HCT116 (cell line): Measurements from ENCODE around the gene GYPC. TPM values are rescaled to one million over a fixed set of nuclear protein-coding genes. Genes with fewer than 3 reads are reported as not detected.

Experiments
- ATAC-seq: fragments of 200-7000 bp; cut with Tn5 transposase; 2 replicates; pipeline ENCODE4 v1.9.1; 2020; ENCODE audit warnings: mild to moderate bottlenecking, moderate library complexity
- BruUV-seq: library from RNA; stranded (reverse); fragments of 400-500 nt; replicated peaks from 2 replicates; lab custom pipeline; 2021; lab: Mats Ljungman, UMichigan
- CTCF ChIA-PET: fragments of 300-600 bp; sonication (Branson Sonifier 250); formaldehyde crosslinking; loops from one replicate; lab custom pipeline; 2021; ENCODE audit warnings: antibody characterized with exemption; lab: Charles Lee
- POLR2A ChIA-PET: fragments of 300-600, 350-600 bp; sonication (Branson Sonifier 250); formaldehyde crosslinking; loops from one replicate; lab custom pipeline; 2021; ENCODE audit warnings: antibody characterized with exemption; lab: Charles Lee
- RAD21 ChIA-PET, 2 experiments: fragments of 300-600 bp; sonication (Branson Sonifier 250); formaldehyde crosslinking; loops; one replicate each; lab custom pipeline; 2023; ENCODE audit warnings: low total read pairs in 2 of 2; ENCODE audit not compliant: uncharacterized antibody in 2 of 2, unreplicated experiment in 2 of 2, low non-redundant PET in 1 of 2; lab: Charles Lee
- DNase-seq: peaks from one replicate; pipeline ENCODE4 v3.0.0-alpha.2; 2010; ENCODE audit warnings: low read depth, low spot score
- H2AFZ ChIP-seq: fragments of 200-600 bp; shearing (Covaris generic), sonication (generic); 2 replicates; pipeline ENCODE4 v1.6.1; 2017; ENCODE audit warnings: low read depth, mixed run types, mixed read lengths, antibody characterized with exemption, low read length; ENCODE audit not compliant: poor library complexity, severe bottlenecking
- H3K27ac ChIP-seq: 2 replicates; pipeline ENCODE4 v1.5.1; 2012; ENCODE audit warnings: low read depth, low read length
- H3K27me3 ChIP-seq: fragments of 200-600 bp; sonication (generic); 2 replicates; pipeline ENCODE4 v1.6.1; 2016; ENCODE audit warnings: mixed run types, low read length, mixed read lengths; ENCODE audit not compliant: insufficient read depth
- H3K36me3 ChIP-seq, 2 experiments: fragments of 200-500 bp in 1 of 2; fragments of 200-600 bp in 1 of 2; sonication (Bioruptor generic) in 1 of 2; sonication (generic) in 1 of 2; 2 replicates each; pipeline versions ENCODE4 v1.5.1 to v1.6.1; 2014 to 2016; ENCODE audit warnings: low read length in 2 of 2, inconsistent platforms in 1 of 2, mixed read lengths in 1 of 2, mixed run types in 1 of 2; ENCODE audit not compliant: insufficient read depth in 2 of 2, control insufficient read depth in 1 of 2
- H3K4me1 ChIP-seq, 2 experiments: fragments of 200-600 bp in 1 of 2; sonication (generic) in 1 of 2; 2 replicates each; pipeline versions ENCODE4 v1.5.1 to v1.6.1; 2012 to 2017; ENCODE audit warnings: low read length in 2 of 2, inconsistent platforms in 1 of 2, mild to moderate bottlenecking in 1 of 2, mixed read lengths in 1 of 2, mixed run types in 1 of 2, moderate library complexity in 1 of 2; ENCODE audit not compliant: insufficient read depth in 2 of 2, control insufficient read depth in 1 of 2
- H3K4me2 ChIP-seq: fragments of 200-600 bp; sonication (generic); 2 replicates; pipeline ENCODE4 v1.6.1; 2017; ENCODE audit warnings: mixed run types, low read length, mixed read lengths
- H3K4me3 ChIP-seq, 2 experiments: fragments of 200-600 bp in 1 of 2; sonication (generic) in 1 of 2; replicated peaks in 1 of 2; 2 replicates each; pipeline ENCODE4 v1.5.1; 2011 to 2016; ENCODE audit warnings: low read length in 2 of 2, control low read depth in 1 of 2, low read depth in 1 of 2, mild to moderate bottlenecking in 1 of 2, mixed read lengths in 1 of 2, mixed run types in 1 of 2
- H3K79me2 ChIP-seq: fragments of 200-600 bp; sonication (generic); 2 replicates; pipeline ENCODE4 v1.6.1; 2017; ENCODE audit warnings: mild to moderate bottlenecking, mixed run types, low read length, moderate library complexity, mixed read lengths; ENCODE audit not compliant: insufficient read depth
- H3K9ac ChIP-seq: fragments of 200-600 bp; sonication (generic); 2 replicates; pipeline ENCODE4 v1.6.1; 2016; ENCODE audit warnings: low read length, mixed read lengths
- H3K9me2 ChIP-seq: fragments of 200-600 bp; sonication (generic), shearing (Covaris generic); 2 replicates; pipeline ENCODE4 v1.6.1; 2017; ENCODE audit warnings: mixed run types, mild to moderate bottlenecking, moderate library complexity; ENCODE audit not compliant: insufficient read depth
- H3K9me3 ChIP-seq, 2 experiments: fragments of 200-500 bp in 1 of 2; fragments of 200-600 bp in 1 of 2; sonication (Bioruptor generic) in 1 of 2; sonication (generic) in 1 of 2; 2 replicates each; pipeline ENCODE4 v1.6.1; 2014 to 2017; ENCODE audit warnings: low read length in 2 of 2, mixed read lengths in 2 of 2, inconsistent platforms in 1 of 2, low read depth in 1 of 2, mild to moderate bottlenecking in 1 of 2, mixed run types in 1 of 2, moderate library complexity in 1 of 2; ENCODE audit not compliant: control insufficient read depth in 1 of 2, insufficient read depth in 1 of 2
- H4K20me1 ChIP-seq: fragments of 200-600 bp; sonication (generic), shearing (Covaris generic); 2 replicates; pipeline ENCODE4 v1.6.1; 2017; ENCODE audit warnings: mixed run types, mild to moderate bottlenecking, moderate library complexity; ENCODE audit not compliant: insufficient read depth
- CTCF ChIP-seq, 3 experiments: fragments of 200-600 bp in 1 of 3; sonication (generic) in 1 of 3; IDR thresholded peaks in 2 of 3; conservative IDR thresholded peaks in 1 of 3; 2 replicates each; pipeline ENCODE4 v1.5.1; 2012 to 2017; ENCODE audit warnings: low read depth in 2 of 3, low read length in 2 of 3, antibody characterized with exemption in 1 of 3, borderline replicate concordance in 1 of 3, control low read depth in 1 of 3, mild to moderate bottlenecking in 1 of 3, mixed read lengths in 1 of 3, mixed run types in 1 of 3, moderate library complexity in 1 of 3; ENCODE audit not compliant: insufficient read depth in 1 of 3
- EZH2 ChIP-seq: fragments of 200-600 bp; sonication (generic); IDR thresholded peaks from 2 replicates; pipeline ENCODE4 v1.6.1; 2017; ENCODE audit warnings: antibody characterized with exemption, mixed run types
- FOSL1 ChIP-seq: IDR thresholded peaks from 2 replicates; pipeline ENCODE4 v1.6.1; 2012; ENCODE audit warnings: low read depth
- ZNF274 ChIP-seq: fragments of 200-500 bp; sonication (Bioruptor generic); IDR thresholded peaks from 2 replicates; pipeline ENCODE4 v1.6.1; 2014; ENCODE audit warnings: mild to moderate bottlenecking, low read depth, low read length, inconsistent platforms
- intact Hi-C: fragments of 100-400 bp; cut with micrococcal nuclease; formaldehyde crosslinking; loops from 2 replicates; pipeline ENCODE4 v1.10.0; 2022
- total RNA-seq: library from RNA; stranded (reverse); gene quantifications from one replicate; pipeline ENCODE4 v1.2.1, GENCODE V29; 2021; ENCODE audit not compliant: unreplicated experiment

The GYPC gene
- total RNA-seq, 1 experiment from 2014 or later, result 0.66 TPM

- RAD21 ChIA-PET, result no interaction called here
Measured at GRCh38 chr2:126719191-126719832, 63.4 kb downstream of the GYPC start.

DNA sequence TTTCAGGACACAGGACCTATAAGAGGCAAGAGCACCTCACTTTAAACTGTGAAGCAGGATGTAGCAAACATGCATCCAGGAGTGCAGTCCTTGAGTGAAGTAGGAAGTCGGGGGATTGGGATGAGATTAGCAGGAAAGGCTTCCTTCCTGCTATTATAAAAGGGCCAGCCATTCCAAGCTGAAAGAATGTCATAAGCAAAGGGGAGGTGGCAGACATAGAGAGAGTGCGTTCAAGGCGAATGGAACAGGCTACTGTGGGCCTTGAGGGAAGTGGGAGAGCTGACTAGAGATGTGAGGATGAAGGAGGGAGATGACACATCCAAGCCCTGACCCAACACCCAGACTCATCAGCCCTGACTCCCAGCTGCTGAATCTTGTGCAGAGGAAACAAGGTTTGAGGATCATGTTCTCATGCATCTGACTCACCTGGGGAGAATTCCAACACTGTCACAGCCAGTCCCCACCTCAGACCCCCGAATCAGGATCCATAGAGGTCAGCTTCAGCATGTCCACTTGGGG, 63.9 kb downstream of the GYPC start:
- BruUV-seq, result no TSS peak
- intact Hi-C loops, result no loop called here
- peaks cover 8% of the 10 kb centered on the region; the same call in 1 of the 2 replicates for H3K27me3 ChIP-seq
- TF ChIP-seq EZH2, result no peak
- no peak for TF ChIP-seq ZNF274
- no peak for ATAC-seq
- H3K9me2 ChIP-seq, result no peaks in the 10 kb centered on the region
- no peaks in the 10 kb centered on the region for H4K20me1 ChIP-seq
- ChIA-PET CTCF (no interaction called here), POLR2A (no interaction called here), RAD21 (no interaction called here)
- no peak overlapping the region for H3K9ac ChIP-seq
- no peak overlapping the region for H3K4me2 ChIP-seq
- H3K36me3 ChIP-seq, result no peaks in the 10 kb centered on the region
- H3K27ac ChIP-seq, result no peak overlapping the region
- H3K4me3 ChIP-seq, result no peak overlapping the region
- no peak for DNase-seq
- no peak overlapping the region for H2AFZ ChIP-seq
- H3K4me1 ChIP-seq, result no peaks in the 10 kb centered on the region
- H3K9me3 ChIP-seq, result no peaks in the 10 kb centered on the region
- H3K79me2 ChIP-seq, result no peaks in the 10 kb centered on the region

More at GRCh38 chr2:126719191-126719832, 63.4 kb downstream of the GYPC start:
- CTCF ChIA-PET, result no interaction called here
- intact Hi-C loops, result no loop called here
- Histone ChIP-seq H3K36me3 (no peaks in the 10 kb centered on the region), H3K27ac (no peak overlapping the region), H2AFZ (no peak overlapping the region), H3K27me3 (peaks cover 8% of the 10 kb centered on the region; the same call in 1 of the 2 replicates)
- no peak for DNase-seq
- TF ChIP-seq CTCF (IDR thresholded peaks at IDR 0.05 in 2 of 3, conservative IDR thresholded peaks at IDR 0.05 in 1 of 3; ENCODE audit: borderline replicate concordance in 1 of 3, insufficient read depth in 1 of 3, low read depth in 2 of 3, low read length in 2 of 3) (no peak), FOSL1 (no peak)
- TF ChIP-seq, all 23 proteins: peak for 0
- no peaks in the 10 kb centered on the region for H3K9me2 ChIP-seq
- no peak for ATAC-seq
- no peaks in the 10 kb centered on the region for H3K9me3 ChIP-seq
- H3K4me1 ChIP-seq, result no peaks in the 10 kb centered on the region
- no peaks in the 10 kb centered on the region for H3K79me2 ChIP-seq
- H3K4me2 ChIP-seq, result no peak overlapping the region
- BruUV-seq, result no TSS peak
- H3K4me3 ChIP-seq, result no peak overlapping the region
- POLR2A ChIA-PET, result no interaction called here
- no peaks in the 10 kb centered on the region for H4K20me1 ChIP-seq
- no peak overlapping the region for H3K9ac ChIP-seq
